Mammary microvascular endothelial cell (primary cell): ENCODE measurements around the gene CDC42BPG. TPM values are rescaled to one million over a fixed set of nuclear protein-coding genes. Genes with fewer than 3 reads are reported as not detected.

ENCODE experiments used
- total RNA-seq: library from RNA; depleted of rRNA; stranded (reverse); fragments of >200 nt; gene quantifications from 2 replicates; pipeline ENCODE4 v1.2.3, GENCODE V29; 2015

The CDC42BPG gene
- 0.33 and 0.49 TPM in 2 replicates for total RNA-seq

GRCh38 chr11:64844330-64845128 lies at the start of gene CDC42BPG:
Gene CDC42BPG, minus strand, starts transcription at chr11:64844653. Its CDS starts 84 bp downstream, at chr11:64844569.

GRCh38 chr11:64878494-64879243 lies 34.2 kb upstream of the CDC42BPG start, which contains the start of gene EHD1:
Gene EHD1, minus strand, starts transcription at chr11:64878621. Its CDS starts 157 bp downstream, at chr11:64878464.

GRCh38 chr11:64810271-64810890 lies 34.1 kb downstream of the CDC42BPG start, which contains the start of gene MEN1:
Gene MEN1, minus strand, starts transcription at chr11:64810551. Its CDS starts 442 bp downstream, at chr11:64810109.

GRCh38 chr11:64803158-64803845 lies 41.2 kb downstream of the CDC42BPG start, which contains the start of gene MAP4K2:
Gene MAP4K2, minus strand, starts transcription at chr11:64803214. Its CDS starts 65 bp downstream, at chr11:64803149.

GRCh38 chr11:64778473-64779298 lies 65.8 kb downstream of the CDC42BPG start, which contains the start of gene SF1:
Gene SF1, minus strand, starts transcription at chr11:64778542. Its CDS starts 150 bp downstream, at chr11:64778392.

Other genes with a start within 250 kb of the CDC42BPG start
- not detected in 2 replicates for gene NRXN2, start 121.5 kb downstream of the CDC42BPG start, total RNA-seq
- 1.6 TPM in 1 of 2 replicates, not detected in the other for gene RASGRP2, start 100.5 kb downstream of the CDC42BPG start, total RNA-seq
- 0.25 TPM in 1 of 2 replicates, not detected in the other for gene PYGM, start 84.7 kb downstream of the CDC42BPG start, total RNA-seq
- gene SF1, start 66.1 kb downstream of the CDC42BPG start, total RNA-seq, result 153 and 156 TPM in 2 replicates
- 32.2 and 41.7 TPM in 2 replicates for gene MAP4K2, start 41.4 kb downstream of the CDC42BPG start, total RNA-seq
- gene MEN1, start 34.1 kb downstream of the CDC42BPG start, total RNA-seq, result 19.1 and 22.2 TPM in 2 replicates
- gene EHD1, start 34.0 kb upstream of the CDC42BPG start, total RNA-seq, result 84.5 and 91.1 TPM in 2 replicates
- 22.2 and 27.4 TPM in 2 replicates for gene ATG2A, start 72.6 kb upstream of the CDC42BPG start, total RNA-seq
- gene PPP2R5B, start 80.0 kb upstream of the CDC42BPG start, total RNA-seq, result 23.6 and 27.2 TPM in 2 replicates
- not detected in 2 replicates for gene GPHA2, start 91.2 kb upstream of the CDC42BPG start, total RNA-seq
- gene MAJIN, start 127.5 kb upstream of the CDC42BPG start, total RNA-seq, result not detected in 2 replicates
- gene BATF2, start 152.3 kb upstream of the CDC42BPG start, total RNA-seq, result 4.4 and 7.9 TPM in 2 replicates
- 167 and 184 TPM in 2 replicates for gene ARL2, start 169.5 kb upstream of the CDC42BPG start, total RNA-seq
- 17.1 and 17.3 TPM in 2 replicates for gene SNX15, start 182.8 kb upstream of the CDC42BPG start, total RNA-seq
- 28.0 and 37.5 TPM in 2 replicates for gene SAC3D1, start 196.6 kb upstream of the CDC42BPG start, total RNA-seq
- 6.2 and 18.9 TPM in 2 replicates for gene NAALADL1, start 213.9 kb upstream of the CDC42BPG start, total RNA-seq
- gene CDCA5, start 239.4 kb upstream of the CDC42BPG start, total RNA-seq, result 20.7 and 21.8 TPM in 2 replicates
- gene ZFPL1, start 239.6 kb upstream of the CDC42BPG start, total RNA-seq, result 49.2 and 62.0 TPM in 2 replicates